GM10847 (cell line): ENCODE data around the gene SLC19A2.

Experiments
- POLR2A ChIP-seq: IDR thresholded peaks from 2 replicates; pipeline ENCODE4 v1.6.1; 2011; ENCODE audit not compliant: insufficient read length; ENCODE audit errors: extremely low read depth

The SLC19A2 gene

GRCh38 chr1:169514566-169515270, 29.0 kb upstream of the SLC19A2 start:
- TF ChIP-seq POLR2A: no peak

GRCh38 chr1:169513208-169513607, 27.5 kb upstream of the SLC19A2 start:
- no peak for TF ChIP-seq POLR2A

- no peak for TF ChIP-seq POLR2A
These were observed 25.7 kb upstream of the SLC19A2 start for GRCh38 chr1:169511316-169512005.

GRCh38 chr1:169510060-169510459, 24.3 kb upstream of the SLC19A2 start:
- no peak for TF ChIP-seq POLR2A

- no peak for TF ChIP-seq POLR2A
These were observed 23.6 kb upstream of the SLC19A2 start for GRCh38 chr1:169509354-169509753.

GRCh38 chr1:169508432-169509338, 22.9 kb upstream of the SLC19A2 start:
- TF ChIP-seq POLR2A: no peak

GRCh38 chr1:169507413-169507812, 21.7 kb upstream of the SLC19A2 start:
- TF ChIP-seq POLR2A: no peak

- no peak for TF ChIP-seq POLR2A
These were observed 14.1 kb upstream of the SLC19A2 start for GRCh38 chr1:169499807-169500206.

GRCh38 chr1:169497317-169497716, 11.6 kb upstream of the SLC19A2 start:
- no peak for TF ChIP-seq POLR2A

- TF ChIP-seq POLR2A: no peak
These were observed 10.2 kb upstream of the SLC19A2 start for GRCh38 chr1:169495916-169496315.

GRCh38 chr1:169495046-169495775, 9.5 kb upstream of the SLC19A2 start:
- TF ChIP-seq POLR2A: no peak

- no peak for TF ChIP-seq POLR2A
These were observed 8.6 kb upstream of the SLC19A2 start for GRCh38 chr1:169494343-169494742.

GRCh38 chr1:169493251-169493650, 7.5 kb upstream of the SLC19A2 start:
- no peak for TF ChIP-seq POLR2A

GRCh38 chr1:169491845-169492281, 6.1 kb upstream of the SLC19A2 start:
- no peak for TF ChIP-seq POLR2A

- no peak for TF ChIP-seq POLR2A
These were observed 2.4 kb upstream of the SLC19A2 start for GRCh38 chr1:169488157-169488556.
